ENCODE data around the gene CTIF.

Gene CTIF

DNA sequence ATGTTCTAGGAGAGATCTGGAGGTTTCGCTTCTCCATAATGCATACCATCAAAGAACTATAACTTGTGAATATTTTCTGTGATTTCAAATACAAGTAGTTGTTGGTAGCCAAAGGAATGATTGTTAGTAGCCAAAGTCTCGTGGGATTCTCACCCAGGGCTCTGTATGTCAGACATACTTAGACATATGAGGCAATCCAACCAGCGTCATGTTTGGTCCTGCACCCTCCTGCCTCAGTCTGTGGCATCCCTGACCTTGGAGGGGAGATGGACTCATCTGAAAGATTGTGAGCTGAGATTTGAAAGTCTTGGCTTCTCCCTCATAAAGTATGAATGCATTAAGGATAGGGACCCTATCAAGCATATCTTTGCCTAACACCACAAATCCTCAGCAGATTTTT is 81.2 kb downstream of the CTIF start:
- DNase-seq (ENCODE audit: low read depth, low spot score), result no peak

DNA sequence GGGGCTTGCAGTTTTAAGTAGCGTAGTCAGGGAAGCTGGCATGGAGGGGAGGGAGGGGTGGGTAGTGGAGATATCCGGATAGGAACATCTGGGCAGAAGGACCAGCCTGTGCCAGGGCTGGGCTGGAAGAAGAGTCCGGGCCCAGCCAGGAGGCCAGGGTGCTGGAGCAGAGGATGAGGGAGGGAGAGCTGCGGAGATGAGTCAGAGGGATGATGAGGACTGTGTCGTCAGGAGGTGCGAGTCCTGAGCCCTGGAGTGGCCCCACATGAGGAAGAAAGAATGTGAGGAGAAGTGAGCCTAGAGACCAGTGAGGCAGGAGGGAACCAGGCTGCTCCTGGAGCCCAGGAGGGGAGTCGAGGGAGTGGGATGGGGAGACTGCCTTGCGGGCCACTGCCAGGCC is 82.4 kb downstream of the CTIF start:
- DNase-seq (ENCODE audit: low read depth, low spot score), result no peak

DNA sequence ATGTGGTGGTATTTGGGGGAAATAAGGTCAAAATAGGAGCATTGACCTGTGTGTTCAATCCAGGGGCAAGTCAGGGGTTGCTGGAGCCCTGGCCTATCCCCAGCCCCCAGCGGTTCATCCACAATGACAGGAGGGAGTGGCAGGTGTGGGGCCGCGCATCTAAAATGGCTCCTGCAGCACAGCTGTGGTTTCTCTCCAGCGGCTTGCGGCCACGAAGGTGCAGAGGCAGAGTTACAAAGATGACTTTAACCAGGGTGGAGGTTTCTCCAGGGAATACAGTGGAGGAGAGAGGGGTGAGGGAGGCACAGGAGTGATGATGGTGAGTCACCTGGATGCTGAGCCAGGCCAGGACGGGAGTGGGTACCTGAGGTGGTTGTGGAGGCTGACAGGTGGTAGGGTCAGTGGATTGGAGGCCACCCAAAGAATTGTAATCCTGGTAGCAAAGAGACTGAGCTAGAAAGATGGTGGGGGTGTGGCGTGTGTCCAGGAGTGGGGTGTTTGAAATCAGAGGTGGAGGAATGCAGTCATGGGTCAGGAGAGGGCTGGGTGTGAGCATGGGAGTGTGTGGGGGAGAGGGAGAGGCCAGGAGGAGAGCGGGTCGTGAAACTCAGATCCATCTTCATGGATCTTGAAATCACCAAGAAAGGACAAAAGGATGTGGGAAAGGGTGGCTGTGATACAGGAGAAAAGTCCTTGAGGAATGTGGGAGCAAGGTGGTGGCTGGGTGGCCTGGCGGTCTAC is 83.2 kb downstream of the CTIF start:
- no peak for DNase-seq (ENCODE audit: low read depth, low spot score)

DNA sequence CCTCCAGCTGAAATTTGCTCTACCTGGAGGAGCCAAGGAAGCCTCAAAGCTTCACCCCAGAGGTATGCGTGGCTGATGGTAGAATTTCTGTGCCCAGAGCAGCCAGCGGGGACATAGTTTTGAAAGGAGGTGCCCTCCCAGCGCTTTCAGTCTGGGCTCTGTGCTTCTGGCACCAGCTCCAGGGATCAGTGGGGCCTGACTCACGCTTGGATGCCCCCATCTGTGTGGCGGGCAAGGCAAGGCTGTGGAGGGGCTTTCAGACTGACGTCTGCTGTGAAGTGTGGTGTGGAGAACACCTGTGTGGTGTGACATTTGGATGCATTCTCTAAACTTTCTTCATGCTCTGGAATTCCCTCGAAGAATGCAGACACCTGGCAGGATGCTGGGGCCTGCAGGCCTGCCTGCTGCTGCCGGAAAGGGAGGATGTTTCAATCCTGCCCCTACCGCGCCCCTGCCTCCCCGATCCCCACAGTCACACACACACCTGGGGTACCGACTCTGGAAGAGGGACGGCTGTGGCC is 84.1 kb downstream of the CTIF start:
- DNase-seq (ENCODE audit: low read depth, low spot score), result no peak

DNA sequence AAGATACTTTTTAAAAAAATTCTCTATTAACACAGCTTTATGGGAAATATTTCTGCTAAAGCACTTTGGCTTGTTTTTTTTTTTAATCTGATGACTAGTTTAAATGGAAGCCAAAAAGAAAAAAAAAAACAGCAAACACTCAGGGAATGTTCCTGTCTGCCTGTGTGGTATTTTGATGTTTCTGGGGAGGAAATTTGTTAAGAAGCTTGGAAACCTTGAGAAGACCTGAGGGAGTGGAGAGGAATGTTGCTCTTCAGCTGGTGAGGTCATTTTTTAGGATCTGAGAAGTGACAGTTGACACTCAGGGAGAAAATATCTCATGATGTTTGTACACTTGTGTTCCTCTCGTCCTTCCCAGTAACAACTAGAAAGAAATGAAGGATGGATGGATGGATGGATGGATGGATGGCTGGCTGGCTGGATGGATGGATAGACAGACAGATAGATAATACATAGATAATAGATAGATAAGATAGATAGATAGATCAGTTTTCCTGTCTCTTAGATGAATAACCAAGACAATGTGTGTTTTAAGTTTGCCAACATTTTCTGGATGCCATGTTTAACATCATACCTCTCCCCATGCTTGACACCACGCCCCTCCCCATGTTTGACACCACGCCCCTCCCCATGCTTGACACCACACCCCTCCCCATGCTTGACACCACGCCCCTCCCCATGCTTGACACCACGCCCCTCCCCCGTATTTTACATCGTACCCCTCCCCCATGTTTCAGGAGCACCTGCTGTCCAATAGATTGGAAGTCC is 84.8 kb downstream of the CTIF start:
- no peak for DNase-seq (ENCODE audit: low read depth, low spot score)

DNA sequence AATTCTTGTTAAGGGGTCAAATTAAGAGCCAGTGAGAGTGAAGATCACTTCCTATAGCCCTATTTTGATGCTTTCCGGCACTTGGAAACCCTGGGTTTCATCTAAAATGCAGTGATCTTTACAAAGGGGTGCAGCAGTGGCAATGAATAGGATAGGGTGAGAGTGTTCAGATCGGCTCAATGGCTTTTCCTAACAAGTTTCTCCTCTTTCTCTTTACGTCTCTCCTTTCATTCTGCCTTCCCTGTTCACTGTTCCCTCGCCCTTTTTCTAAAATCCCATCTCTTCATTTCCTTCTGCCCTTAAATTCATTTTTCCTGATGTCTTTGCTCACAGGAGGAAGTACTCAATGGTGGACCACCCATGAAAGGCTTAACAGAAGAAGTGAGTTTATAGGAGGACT is 86.0 kb downstream of the CTIF start:
- no peak for DNase-seq (ENCODE audit: low read depth, low spot score)

DNA sequence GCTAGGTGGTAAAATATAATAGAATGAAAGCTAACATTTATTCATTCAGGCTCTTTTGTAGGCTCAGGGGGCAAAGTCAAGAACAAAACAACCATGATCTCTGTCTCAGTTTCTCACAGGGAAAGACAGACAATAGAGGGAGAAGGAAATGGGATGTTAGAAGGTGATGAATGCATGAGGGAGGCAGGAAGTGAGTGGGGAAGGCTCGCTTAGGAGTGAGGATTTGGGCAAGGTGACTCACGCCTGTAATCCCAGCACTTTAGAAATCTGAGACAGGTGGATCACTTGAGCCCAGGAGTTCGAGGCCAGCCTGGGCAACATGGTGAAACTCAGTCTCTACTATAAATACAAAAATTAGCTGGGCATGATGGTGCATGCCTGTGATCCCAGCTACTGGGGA is 88.4 kb downstream of the CTIF start:
- DNase-seq (ENCODE audit: low read depth, low spot score), result no peak

DNA sequence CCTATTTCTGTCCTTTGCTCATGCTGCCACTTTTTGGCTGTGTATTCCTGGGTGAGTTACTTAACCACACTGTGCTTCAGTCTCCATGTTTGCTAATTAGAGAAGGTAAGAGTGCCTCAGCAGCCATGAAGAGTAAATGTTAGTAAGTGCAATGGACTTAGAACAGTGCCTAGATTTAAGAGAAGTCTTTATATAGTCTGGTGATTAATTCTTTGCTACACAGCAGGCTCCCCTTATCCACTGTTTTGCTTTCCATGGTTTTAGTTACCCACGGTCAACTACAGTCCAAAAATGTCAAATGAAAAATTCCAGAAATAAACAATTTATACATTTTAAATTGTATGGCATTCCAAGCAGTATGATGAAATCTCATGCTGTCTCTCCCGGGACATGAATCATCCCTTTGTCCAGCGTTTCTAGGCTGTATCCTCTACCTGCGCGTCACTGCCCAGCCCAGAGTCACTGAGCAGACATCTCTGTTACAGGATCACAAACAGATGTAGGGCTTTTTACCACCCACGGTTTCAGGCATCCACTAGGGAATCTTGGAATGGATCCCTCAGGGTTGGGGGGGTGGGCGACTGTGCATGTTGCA is 91.0 kb downstream of the CTIF start:
- DNase-seq (ENCODE audit: low read depth, low spot score), result no peak

DNA sequence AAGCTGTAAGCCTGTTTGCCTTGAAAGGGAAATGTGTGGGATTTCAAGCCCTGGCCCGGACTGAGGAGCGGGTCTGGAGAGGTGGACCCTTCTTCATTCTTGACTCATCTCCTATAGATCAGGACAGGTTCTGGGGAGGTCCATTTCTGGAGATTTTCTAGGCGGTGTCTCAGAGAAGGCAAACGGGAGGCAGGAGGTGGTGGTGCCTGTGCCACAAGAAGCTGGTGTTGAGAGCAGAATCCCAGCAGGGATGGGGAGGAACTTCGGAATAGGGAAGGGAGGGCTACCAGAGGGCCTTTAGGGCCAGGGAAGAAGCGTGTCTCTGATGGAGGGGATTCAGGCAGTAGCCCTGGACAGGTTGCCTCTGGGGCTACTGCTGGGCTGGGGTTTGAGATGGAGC is 93.0 kb downstream of the CTIF start:
- no peak for DNase-seq (ENCODE audit: low read depth, low spot score)

DNA sequence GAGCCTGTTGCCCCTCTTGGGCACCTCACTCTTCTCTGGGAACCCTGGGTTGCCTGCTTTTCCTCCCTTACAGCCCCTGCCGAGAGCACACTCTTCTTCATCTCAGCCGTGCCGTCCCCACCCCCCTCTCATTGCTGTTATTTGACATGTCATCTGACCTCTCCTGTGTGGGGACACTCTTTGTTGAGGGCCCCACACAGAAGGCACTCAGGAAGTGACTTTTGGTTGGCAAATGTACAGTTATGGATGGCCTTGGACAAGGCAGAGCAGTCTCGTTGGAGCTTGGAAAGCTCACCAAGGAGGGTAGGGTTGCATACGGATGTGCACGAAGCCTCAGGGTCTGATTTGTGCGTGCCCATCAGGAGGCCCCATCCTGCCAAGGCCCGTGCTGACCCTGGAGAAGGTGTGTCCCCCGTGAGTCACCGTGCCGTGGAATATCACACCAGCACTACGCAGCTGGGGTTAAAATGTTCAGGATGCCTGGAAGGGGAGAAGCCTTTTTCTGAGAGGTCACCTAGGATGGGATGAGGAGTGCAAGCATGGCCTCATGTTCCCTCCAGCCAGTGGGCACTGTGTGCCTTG is 93.9 kb downstream of the CTIF start:
- no peak for DNase-seq (ENCODE audit: low read depth, low spot score)

DNA sequence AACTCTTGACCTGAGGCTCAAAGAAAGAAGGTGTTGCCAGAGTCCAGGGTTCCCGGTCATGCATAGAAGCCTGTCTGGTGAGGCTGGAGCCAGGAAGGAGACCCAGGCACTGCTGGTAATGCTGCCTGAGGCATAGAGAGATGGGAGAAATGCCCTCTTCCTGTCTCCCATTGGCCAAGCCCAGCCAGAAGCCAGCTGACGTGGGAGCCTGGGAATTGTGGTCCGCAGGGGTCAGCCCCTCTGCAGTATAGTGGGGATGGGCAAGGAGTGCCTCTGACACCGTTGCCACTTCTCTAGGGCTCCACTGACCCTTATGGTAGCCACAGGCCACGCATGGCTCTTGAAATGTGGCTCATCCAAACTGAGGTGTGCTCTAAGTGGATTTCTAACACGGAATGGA is 95.7 kb downstream of the CTIF start:
- DNase-seq (ENCODE audit: low read depth, low spot score), result no peak

DNA sequence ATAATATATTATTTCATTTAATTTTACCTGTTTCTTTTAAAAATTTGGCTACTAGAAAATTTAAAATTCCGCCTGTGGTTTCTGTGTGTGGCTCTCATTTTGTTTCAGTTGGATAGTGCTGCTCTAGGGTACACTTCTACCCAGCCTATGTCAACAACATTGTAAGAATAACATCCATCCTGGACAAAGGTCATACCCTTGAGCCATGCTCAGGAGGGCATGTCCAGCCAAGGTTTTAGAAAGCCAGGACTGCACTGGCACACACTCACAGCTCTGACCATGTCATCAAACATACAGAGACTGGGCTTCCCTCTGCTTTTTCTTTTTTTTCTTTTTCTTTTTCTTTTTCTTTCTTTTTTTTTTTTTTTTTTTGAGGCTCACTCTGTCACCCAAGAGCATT is 96.1 kb downstream of the CTIF start:
- DNase-seq (ENCODE audit: low read depth, low spot score), result no peak

DNA sequence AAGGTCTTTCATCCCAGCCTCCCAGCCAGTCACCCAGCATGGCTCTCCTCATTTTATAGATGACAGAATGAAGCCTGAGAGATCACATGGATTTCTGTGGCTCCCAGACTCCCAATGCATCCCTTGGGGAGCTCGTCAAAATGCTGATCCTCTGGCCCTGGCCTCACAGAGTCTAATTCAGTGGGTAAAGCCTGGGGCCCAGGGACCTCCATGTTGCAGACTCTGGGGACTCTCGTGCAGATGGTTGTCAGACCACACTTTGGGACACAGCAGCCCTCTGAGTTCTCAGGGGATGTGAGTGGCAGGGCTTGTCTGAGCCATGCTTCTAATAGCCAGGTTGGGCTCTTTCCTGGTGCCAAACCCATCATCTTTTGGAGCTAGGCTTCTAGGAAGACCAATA is 97.0 kb downstream of the CTIF start:
- no peak for DNase-seq (ENCODE audit: low read depth, low spot score)

DNA sequence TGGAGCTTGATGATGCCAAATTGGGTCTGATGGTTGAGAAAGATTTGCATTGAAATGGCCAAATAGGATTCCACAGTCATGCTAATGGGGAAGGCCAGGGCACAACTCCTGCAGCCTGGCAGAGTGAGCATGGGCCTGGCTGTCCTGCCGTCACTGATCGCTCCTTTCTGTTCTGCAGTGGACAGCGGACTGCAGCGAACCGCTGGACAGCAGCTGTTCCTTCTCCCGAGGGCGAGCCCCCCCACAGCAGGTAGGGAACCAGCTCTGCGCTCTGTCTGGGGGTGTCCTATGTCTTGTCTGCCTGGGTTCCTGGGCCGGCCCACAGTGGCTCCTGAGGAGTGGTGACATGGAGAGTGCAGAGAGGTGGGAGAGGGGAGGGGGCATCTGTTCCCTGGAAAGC is 97.6 kb downstream of the CTIF start:
- DNase-seq (ENCODE audit: low read depth, low spot score), result no peak

DNA sequence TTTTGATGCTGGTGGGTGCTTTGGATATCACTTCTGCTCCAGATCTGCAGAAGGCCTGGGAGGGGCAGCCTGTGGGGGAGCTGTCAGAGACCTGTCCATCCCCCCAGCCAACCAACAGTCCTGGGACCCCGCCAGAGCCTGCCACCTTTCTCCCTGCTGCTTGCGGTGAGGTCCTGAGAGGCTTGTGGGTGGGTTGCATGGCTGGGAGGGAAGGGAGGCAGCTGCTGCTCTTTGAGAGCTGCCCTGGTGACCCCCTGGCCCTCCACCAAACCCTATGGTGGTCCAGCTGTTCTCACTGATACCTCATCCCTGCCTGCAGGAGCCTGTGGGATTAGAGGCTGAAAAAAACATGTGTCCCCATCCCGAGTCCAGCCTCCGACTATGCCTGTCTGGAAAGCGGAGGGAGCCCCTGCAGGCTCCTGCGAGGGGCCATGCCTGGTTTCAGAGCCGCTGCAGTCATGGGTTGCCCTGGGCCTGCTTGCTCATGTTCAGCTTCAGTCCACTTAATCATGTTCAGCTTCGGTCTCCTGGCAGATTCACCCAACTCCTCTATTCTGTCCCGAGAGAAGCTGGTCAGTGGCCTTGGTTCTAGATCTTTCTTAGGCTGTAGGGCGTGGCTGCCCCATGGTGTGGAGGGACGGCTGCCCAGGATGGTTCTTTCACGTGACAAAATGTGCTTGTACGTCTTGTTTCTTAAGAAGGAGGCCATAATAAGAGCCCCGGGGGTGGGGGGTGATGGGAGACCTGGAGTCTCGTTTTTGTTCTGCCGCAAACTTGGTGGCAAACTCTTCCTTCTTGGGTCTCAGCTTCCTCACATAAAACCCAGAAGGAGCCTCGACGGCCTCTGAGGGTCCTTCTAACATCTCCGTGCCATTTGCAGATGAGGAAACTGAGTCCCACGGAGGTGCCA is 98.5 kb downstream of the CTIF start:
- DNase-seq (ENCODE audit: low read depth, low spot score), result no peak

DNA sequence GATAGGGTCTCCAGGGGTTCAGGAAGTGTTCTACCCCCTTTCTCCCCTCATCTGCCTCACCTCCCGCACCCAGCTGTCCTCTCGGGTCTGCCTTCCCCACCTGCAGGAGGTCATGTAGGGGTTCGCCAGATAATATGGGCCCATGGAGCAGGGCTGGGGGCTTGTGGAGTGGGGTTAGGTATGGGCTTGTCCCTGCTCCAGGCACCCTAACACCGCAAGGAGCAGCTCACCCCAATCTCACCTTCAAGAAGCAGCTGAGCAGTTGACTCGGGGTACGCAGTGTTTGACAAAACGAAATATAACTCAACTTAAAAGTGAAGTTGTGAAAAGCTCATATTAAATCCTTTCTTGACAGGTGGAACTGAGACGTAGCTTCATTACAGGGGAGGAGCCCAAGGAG is 99.6 kb downstream of the CTIF start:
- DNase-seq (ENCODE audit: low read depth, low spot score), result no peak

DNA sequence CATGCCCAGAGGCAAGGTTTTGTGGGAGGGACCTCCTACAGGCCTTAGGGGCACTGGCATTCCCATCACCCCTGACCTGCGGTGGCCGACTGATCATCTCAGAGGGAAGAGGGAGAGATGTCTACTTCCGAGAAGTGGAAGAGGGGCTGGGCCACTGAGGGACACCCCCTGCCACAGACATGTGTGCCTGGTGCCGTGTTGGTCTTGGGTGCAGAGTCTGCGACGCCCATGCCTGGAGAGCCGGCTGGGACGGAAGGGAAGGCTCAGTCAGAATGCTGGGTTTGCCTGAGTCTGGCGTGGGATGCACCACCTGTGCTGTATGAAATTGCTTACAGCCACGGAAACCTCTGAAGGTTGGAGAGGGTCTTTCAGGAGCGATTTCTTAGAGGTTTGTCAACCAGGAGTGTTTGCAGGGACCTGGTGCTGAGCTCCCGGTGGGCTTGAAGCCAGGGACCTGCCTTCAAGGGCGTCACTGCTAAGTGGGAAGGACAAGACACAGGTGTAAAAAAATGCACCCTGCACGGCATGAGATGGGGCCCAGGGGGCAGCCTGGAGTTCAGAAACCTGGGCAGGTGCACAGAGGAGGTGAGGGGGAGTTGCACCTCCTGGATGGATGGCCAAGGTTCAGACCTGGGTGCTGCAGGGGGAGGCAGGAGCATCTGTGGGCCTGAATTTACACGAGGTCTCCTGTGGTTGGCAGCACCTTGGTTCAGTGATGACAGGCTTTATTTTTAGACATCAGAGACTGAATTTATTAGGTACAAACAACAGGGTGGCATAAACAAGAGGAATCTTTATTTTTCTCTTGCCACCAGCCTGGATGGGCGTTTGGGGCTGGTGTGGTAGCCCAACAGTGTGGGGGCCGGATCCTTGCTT is 100.3 kb downstream of the CTIF start:
- DNase-seq (ENCODE audit: low read depth, low spot score), result no peak

DNA sequence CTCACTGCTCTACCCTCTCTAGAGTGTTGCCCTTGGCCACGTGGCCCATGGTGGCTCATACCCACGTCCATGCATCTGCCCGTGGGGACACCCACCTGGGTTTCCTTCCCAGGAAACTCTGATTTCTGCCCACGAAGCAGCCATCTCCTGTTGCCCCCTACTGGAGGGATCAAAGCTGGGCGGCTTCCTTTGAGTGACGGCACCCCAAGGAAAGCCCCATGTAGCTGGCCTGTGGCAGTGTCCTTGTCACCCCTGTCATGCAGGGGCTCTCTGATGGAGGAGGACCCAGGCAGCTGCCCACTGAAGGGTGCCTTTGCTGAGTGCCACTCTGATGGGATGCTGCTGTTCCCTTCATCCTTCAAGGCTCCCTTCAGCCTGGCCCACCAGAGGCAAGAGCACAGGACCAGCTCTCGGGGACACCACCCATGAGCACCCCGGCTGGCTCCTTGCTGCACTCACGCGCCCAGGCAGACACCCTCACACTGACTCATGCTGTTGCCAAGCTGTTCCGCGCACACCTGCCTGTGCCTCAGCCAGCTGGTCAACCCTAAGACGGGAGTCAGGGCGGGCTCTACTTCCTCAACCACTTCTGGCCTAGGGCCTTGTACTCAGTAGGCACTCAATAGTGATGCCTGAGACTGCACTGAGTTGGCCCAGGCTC is 101.1 kb downstream of the CTIF start:
- DNase-seq (ENCODE audit: low read depth, low spot score), result no peak

DNA sequence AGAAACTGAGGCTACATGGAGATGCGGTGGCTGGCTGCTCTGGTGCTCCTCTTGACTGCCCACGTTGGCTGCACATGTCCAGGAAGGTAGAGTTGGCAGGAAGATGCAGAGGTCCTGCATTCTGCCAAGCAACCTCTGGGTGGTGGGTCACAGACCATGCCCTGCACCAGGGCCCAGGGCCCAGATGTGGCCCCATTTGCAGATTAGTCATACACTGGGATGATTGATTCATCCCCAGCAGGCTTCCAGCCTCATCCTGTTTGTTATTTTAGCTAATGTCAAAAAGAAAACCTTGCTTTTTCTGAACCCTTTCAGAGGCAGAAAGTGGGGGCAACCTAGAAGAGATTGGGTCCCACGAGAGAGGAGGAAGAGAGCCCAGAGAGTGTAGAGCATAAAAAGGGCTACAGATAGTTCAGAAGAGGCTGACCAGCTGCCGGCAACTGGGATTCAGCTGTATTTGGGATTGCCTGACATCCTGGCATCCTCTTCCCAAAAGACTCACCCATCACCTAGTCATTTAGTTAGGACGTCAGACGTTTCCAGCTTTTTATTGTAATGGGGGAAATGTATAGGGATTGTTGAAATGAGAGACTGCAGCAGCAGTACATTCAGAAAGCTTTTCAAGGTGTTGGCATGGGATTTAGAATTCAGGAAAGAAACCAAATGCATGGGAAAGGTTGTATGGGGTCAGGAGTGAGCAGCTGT is 101.9 kb downstream of the CTIF start:
- no peak for DNase-seq (ENCODE audit: low read depth, low spot score)

All from activated CD4-positive, CD25-positive, alpha-beta regulatory T cell treated with anti-CD3 and anti-CD28 coated beads, Interleukin-2, amount 50 U/mL, for 16 hours (primary cell).